ENCODE data around the gene CFAP46. TPM values are rescaled to one million over a fixed set of nuclear protein-coding genes. Genes with fewer than 3 reads are reported as not detected.
A peak's percentile ranks its signal among the peaks of the same experiment; 100 is the strongest.

CFAP46 gene
- total and polyA plus RNA-seq, 9 of the 15 experiments (the other 6 are each of a cell fraction or from before 2014, with no cell fraction given), result not detected

DNA sequence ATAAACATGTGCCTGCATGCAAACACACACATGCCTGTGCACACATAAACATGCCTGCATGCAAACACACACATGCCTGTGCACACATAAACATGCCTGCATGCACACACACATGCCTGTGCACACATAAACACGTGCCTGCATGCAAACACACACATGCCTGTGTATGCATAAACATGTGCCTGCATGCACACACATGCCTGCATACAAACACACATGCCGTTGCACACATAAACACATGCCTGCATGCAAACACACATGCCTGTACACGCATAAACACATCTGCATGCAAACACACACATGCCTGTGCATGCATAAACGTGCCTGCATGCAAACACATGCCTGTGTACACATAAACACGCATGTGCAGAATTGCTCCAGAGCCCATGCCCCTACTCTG lies 178.8 kb downstream of the CFAP46 start:
- no peaks in the 10 kb centered on the region for H3K36me3 ChIP-seq (ENCODE audit: control insufficient read depth, insufficient read depth, low read length)
- DNase-seq (ENCODE audit: extremely low read depth in 1 of 4, low spot score in 3 of 4), result no peak
- H3K4me2 ChIP-seq (ENCODE audit: insufficient read depth, low read length), result no peak overlapping the region
- CTCF ChIA-PET (ENCODE audit: low intra/inter-chr PET ratio), result no interaction called here
- POLR2A ChIA-PET, result no interaction called here
- no peaks in the 10 kb centered on the region for H3K9me1 ChIP-seq (ENCODE audit: control insufficient read depth, insufficient read depth, low read length)
- H3K79me2 ChIP-seq (ENCODE audit: control insufficient read depth, insufficient read depth, low read length), result no peaks in the 10 kb centered on the region
- no peak overlapping the region for H3K27ac ChIP-seq (ENCODE audit: extremely low read depth, low read depth, low read length)
- no peaks in the 10 kb centered on the region for H3K27me3 ChIP-seq (ENCODE audit: control insufficient read depth in 2 of 2, insufficient read depth in 2 of 2, low read length in 2 of 2)
- H3K4me3 ChIP-seq, result no peak overlapping the region
- BruUV-seq (replicated peaks), result no TSS peak
- no peak overlapping the region for H3K9ac ChIP-seq (ENCODE audit: insufficient read depth in 1 of 2, low read depth in 2 of 2, low read length in 2 of 2)
- ATAC-seq, result no peak
- WGBS (ENCODE audit: insufficient coverage, low coverage, missing lambda C conversion rate), result 52% methylated on average over 4 of the region's 5 CpGs
- no peaks in the 10 kb centered on the region for H3K4me1 ChIP-seq (replicated peaks in 1 of 2; ENCODE audit: control insufficient read depth in 2 of 2, insufficient read depth in 2 of 2, low read length in 2 of 2)
- no peak for FAIRE-seq
- intact Hi-C loops (cut with micrococcal nuclease) (no loop called here), in situ Hi-C loops (cut with MboI) (no loop called here)
- H3K9me3 ChIP-seq (replicated peaks; ENCODE audit: control insufficient read depth, insufficient read depth, low read depth, low read length), result no peaks in the 10 kb centered on the region
- no peak overlapping the region for H2AFZ ChIP-seq (ENCODE audit: low read depth, low read length)
- no peaks in the 10 kb centered on the region for H4K20me1 ChIP-seq (replicated peaks; ENCODE audit: control insufficient read depth, insufficient read depth, low read length)
- TF ChIP-seq HNRNPLL (IDR thresholded peaks at IDR 0.05; ENCODE audit: low read depth, low read length, poor library complexity, severe bottlenecking), result peak; percentile 35
- TF ChIP-seq XRCC4 (IDR thresholded peaks at IDR 0.05; ENCODE audit: extremely low read depth, insufficient read depth, insufficient read length), result no peak

DNA sequence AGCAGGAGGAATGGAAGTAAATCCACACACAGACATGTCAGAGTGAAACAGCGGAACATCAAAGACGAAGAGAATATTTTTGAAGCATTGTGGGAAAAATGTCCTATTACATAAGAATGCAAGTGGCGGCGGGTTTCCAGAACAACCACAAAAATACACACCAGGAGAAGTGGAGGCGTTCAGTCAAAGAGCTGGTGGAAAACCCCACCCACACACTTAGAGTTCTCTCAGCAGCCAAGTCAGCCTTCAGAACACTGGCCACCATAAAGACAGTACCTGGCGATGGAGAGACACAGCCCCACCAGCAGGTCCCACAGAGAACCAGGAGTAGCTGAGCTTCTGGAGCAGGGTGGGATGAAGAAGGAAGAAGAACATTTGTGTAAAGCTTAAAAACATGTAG lies 180.1 kb downstream of the CFAP46 start:
- Histone ChIP-seq H3K27ac (ENCODE audit: extremely low read depth, low read depth, low read length) (no peak overlapping the region), H3K9me1 (ENCODE audit: control insufficient read depth, insufficient read depth, low read length) (no peaks in the 10 kb centered on the region), H3K79me2 (ENCODE audit: control insufficient read depth, insufficient read depth, low read length) (no peaks in the 10 kb centered on the region), H3K9me3 (replicated peaks; ENCODE audit: control insufficient read depth, insufficient read depth, low read depth, low read length) (no peaks in the 10 kb centered on the region), H3K36me3 (ENCODE audit: control insufficient read depth, insufficient read depth, low read length) (no peaks in the 10 kb centered on the region), H3K4me1 (replicated peaks in 1 of 2; ENCODE audit: control insufficient read depth in 2 of 2, insufficient read depth in 2 of 2, low read length in 2 of 2) (no peaks in the 10 kb centered on the region), H3K9ac (ENCODE audit: insufficient read depth in 1 of 2, low read depth in 2 of 2, low read length in 2 of 2) (no peak overlapping the region), H3K27me3 (ENCODE audit: control insufficient read depth in 2 of 2, insufficient read depth in 2 of 2, low read length in 2 of 2) (no peaks in the 10 kb centered on the region), H4K20me1 (replicated peaks; ENCODE audit: control insufficient read depth, insufficient read depth, low read length) (no peaks in the 10 kb centered on the region), H2AFZ (ENCODE audit: low read depth, low read length) (no peak overlapping the region), H3K4me2 (ENCODE audit: insufficient read depth, low read length) (no peak overlapping the region), H3K4me3 (no peak overlapping the region)
- no peak for TF ChIP-seq CBX8 (IDR thresholded peaks at IDR 0.05; ENCODE audit: borderline replicate concordance, extremely low read depth, low read depth, low read length, poor library complexity, severe bottlenecking)
- TF ChIP-seq, protein P1, sequence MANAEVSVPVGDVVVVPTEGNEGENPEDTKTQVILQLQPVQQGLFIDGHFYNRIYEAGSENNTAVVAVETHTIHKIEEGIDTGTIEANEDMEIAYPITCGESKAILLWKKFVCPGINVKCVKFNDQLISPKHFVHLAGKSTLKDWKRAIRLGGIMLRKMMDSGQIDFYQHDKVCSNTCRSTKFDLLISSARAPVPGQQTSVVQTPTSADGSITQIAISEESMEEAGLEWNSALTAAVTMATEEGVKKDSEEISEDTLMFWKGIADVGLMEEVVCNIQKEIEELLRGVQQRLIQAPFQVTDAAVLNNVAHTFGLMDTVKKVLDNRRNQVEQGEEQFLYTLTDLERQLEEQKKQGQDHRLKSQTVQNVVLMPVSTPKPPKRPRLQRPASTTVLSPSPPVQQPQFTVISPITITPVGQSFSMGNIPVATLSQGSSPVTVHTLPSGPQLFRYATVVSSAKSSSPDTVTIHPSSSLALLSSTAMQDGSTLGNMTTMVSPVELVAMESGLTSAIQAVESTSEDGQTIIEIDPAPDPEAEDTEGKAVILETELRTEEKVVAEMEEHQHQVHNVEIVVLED (CRISPR knock-in tag; IDR thresholded peaks at IDR 0.05), result no peak
- no peak for TF ChIP-seq SIRT6 (IDR thresholded peaks at IDR 0.05; ENCODE audit: low read depth, low read length)
- TF ChIP-seq ZNF75A (CRISPR knock-in tag; IDR thresholded peaks at IDR 0.05), result no peak
- TF ChIP-seq ZNF551 (CRISPR knock-in tag; IDR thresholded peaks at IDR 0.05), result no peak
- no peak for TF ChIP-seq TRIM24 (IDR thresholded peaks at IDR 0.05)
- TF ChIP-seq ZNF324 (CRISPR knock-in tag; IDR thresholded peaks at IDR 0.05), result no peak
- in situ Hi-C loops (cut with MboI), result no loop called here
- no TSS peak for BruUV-seq (replicated peaks)
- WGBS (ENCODE audit: insufficient coverage, low coverage, missing lambda C conversion rate), result 95% methylated on average over 5 of the region's 6 CpGs
- ChIA-PET CTCF (ENCODE audit: low intra/inter-chr PET ratio) (no interaction called here), POLR2A (no interaction called here)
- FAIRE-seq (no peak), DNase-seq (ENCODE audit: extremely low read depth in 1 of 4, low spot score in 3 of 4) (no peak), ATAC-seq (no peak)
- intact Hi-C loops (cut with micrococcal nuclease), result no loop called here
